ENCODE data around the gene SUN5. TPM values are rescaled to one million over a fixed set of nuclear protein-coding genes. Genes with fewer than 3 reads are reported as not detected.

Gene SUN5
- total and polyA plus RNA-seq, 2 of the 8 experiments (the other 6 are each of a cell fraction or from before 2014, with no cell fraction given) = not detected

DNA sequence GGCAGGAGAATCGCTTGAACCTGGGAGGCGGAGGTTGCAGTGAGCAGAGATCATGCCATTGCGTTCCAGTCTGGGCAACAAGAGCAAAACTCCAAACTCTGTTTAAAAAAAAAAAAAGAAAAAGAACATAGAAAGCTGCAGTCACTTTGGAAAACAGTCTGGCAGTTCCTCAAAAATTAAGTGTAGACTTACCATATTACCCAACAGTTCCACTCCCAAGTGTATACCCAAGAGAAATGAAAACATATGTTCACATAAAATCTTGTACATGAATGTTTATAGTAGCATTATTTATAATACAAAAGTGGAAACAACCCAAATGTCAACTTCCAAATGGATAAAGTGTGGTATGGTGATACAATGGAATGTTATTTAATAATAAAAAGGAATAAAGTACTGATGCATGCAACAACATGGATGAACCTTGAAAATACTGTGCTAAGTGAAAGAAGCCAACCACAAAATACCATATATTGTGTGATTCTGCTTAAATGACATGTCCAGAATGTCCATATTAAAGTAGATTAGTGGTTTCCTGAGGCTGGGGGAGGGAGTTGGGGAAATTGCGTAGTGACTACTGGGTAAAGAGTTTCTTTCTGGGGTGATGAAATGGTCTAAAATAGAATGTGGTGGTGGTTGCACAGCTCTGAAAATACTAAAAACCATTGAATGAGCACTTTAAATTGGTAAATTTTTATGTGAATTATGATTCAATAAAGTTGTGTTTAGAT, 62.9 kb downstream of the SUN5 start:
- Histone ChIP-seq H3K9me3 (ENCODE audit: insufficient read depth in 2 of 2, low read depth in 1 of 2, low read length in 1 of 2) (no peaks in the 10 kb centered on the region), H4K20me1 (replicated peaks in 1 of 2; ENCODE audit: control insufficient read depth in 1 of 2, insufficient read depth in 2 of 2, low read length in 2 of 2) (no peaks in the 10 kb centered on the region), H2AK5ac (ENCODE audit: low read depth, low read length) (no peak overlapping the region), H3K18ac (ENCODE audit: extremely low read depth, low read length) (no peak overlapping the region), H2BK20ac (ENCODE audit: low read length) (no peak overlapping the region), H3K4ac (replicated peaks; ENCODE audit: insufficient read length, low read depth, low read length) (no peak overlapping the region), H2AFZ (ENCODE audit: low read length) (no peak overlapping the region), H3K23me2 (ENCODE audit: low read depth, low read length) (no peaks in the 10 kb centered on the region), H2BK15ac (ENCODE audit: low read length) (no peak overlapping the region), H4K91ac (replicated peaks; ENCODE audit: insufficient read length, low read length) (no peak overlapping the region), H3K23ac (ENCODE audit: insufficient read length) (no peak overlapping the region), H3K27ac (ENCODE audit: low read depth, low read length) (no peak overlapping the region), H3K4me2 (ENCODE audit: insufficient read depth in 1 of 2, low read depth in 2 of 2, low read length in 2 of 2) (no peak overlapping the region), H3K14ac (ENCODE audit: insufficient read length) (no peak overlapping the region), H2BK120ac (replicated peaks; ENCODE audit: low read depth, low read length) (no peak overlapping the region), H3K4me3 (ENCODE audit: extremely low read depth in 1 of 4, insufficient read depth in 2 of 4, low read depth in 3 of 4, low read length in 4 of 4) (no peak overlapping the region), H3K36me3 (ENCODE audit: control insufficient read depth in 2 of 4, insufficient read depth in 4 of 4, low read length in 3 of 4) (no peaks in the 10 kb centered on the region), H3K27me3 (replicated peaks in 1 of 4; ENCODE audit: control insufficient read depth in 3 of 4, extremely low read depth in 1 of 4, insufficient read depth in 3 of 4, low read length in 3 of 4) (peaks cover 0 to 2% (median 0%) of the 10 kb centered on the region in 4 experiments; a peak in 1 of 7 replicates), H3K4me1 (replicated peaks in 1 of 4; ENCODE audit: control insufficient read depth in 3 of 4, insufficient read depth in 4 of 4, low read length in 3 of 4) (no peaks in the 10 kb centered on the region), H4K8ac (ENCODE audit: extremely low read depth, insufficient read depth, low read length) (no peak overlapping the region), H3K56ac (replicated peaks; ENCODE audit: insufficient read length, low read depth, low read length) (no peak overlapping the region), H2BK5ac (ENCODE audit: low read depth, low read length) (no peak overlapping the region), H3K9ac (replicated peaks in 1 of 4; ENCODE audit: extremely low read depth in 1 of 4, low read depth in 3 of 4, low read length in 3 of 4) (no peak overlapping the region), H3K79me1 (ENCODE audit: low read depth, low read length) (no peaks in the 10 kb centered on the region), H3K79me2 (ENCODE audit: control insufficient read depth in 1 of 2, insufficient read depth in 2 of 2, low read length in 2 of 2) (no peaks in the 10 kb centered on the region), H4K5ac (ENCODE audit: insufficient read length, low read depth, low read length) (no peak overlapping the region), H2BK12ac (ENCODE audit: low read depth, low read length) (no peak overlapping the region)
- no peak for FAIRE-seq
- POLR2A ChIA-PET (ENCODE audit: partially characterized antibody) = no interaction called here
- DNase-seq (ENCODE audit: low read depth in 1 of 2, low spot score in 2 of 2) = no peak
- 77% methylated on average over 4 of the region's 4 CpGs; no CpG with 5 or more reads in 1 of the 2 experiments for WGBS, 2 experiments (ENCODE audit: extremely low coverage in 1 of 2, insufficient coverage in 1 of 2, insufficient read length in 1 of 2, insufficient replicate concordance in 2 of 2, low coverage in 1 of 2, low lambda C conversion rate in 2 of 2, missing lambda C conversion rate in 1 of 2)
- TF ChIP-seq RFX5 (IDR thresholded peaks at IDR 0.05; ENCODE audit: borderline replicate concordance, low read depth, low read length) (no peak), TAF1 (IDR thresholded peaks at IDR 0.05; ENCODE audit: low read depth, low read length) (no peak), NRF1 (IDR thresholded peaks at IDR 0.05; ENCODE audit: low read depth, low read length) (no peak), RAD21 (IDR thresholded peaks at IDR 0.05 in 1 of 2, conservative IDR thresholded peaks at IDR 0.05 in 1 of 2; ENCODE audit: low read depth in 2 of 2, low read length in 2 of 2) (no peak), CHD2 (IDR thresholded peaks at IDR 0.05; ENCODE audit: low read length) (no peak), CBX8 (IDR thresholded peaks at IDR 0.05; ENCODE audit: borderline replicate concordance, low read depth, low read length) (no peak), EZH2 (IDR thresholded peaks at IDR 0.05; ENCODE audit: low read depth, low read length, severe bottlenecking) (no peak), CEBPB (IDR thresholded peaks at IDR 0.05; ENCODE audit: low read depth, low read length) (no peak), BCL11A (IDR thresholded peaks at IDR 0.05; ENCODE audit: low read depth in 2 of 2, low read length in 2 of 2) (no peak), BACH1 (IDR thresholded peaks at IDR 0.05; ENCODE audit: low read length) (no peak), CTBP2 (IDR thresholded peaks at IDR 0.05; ENCODE audit: borderline replicate concordance, insufficient read depth, insufficient read length, low read length) (no peak), GABPA (IDR thresholded peaks at IDR 0.05; ENCODE audit: borderline replicate concordance, insufficient read depth, low read length) (no peak)
- CTCF ChIA-PET (ENCODE audit: partially characterized antibody) = interaction anchor here (1.0 to 1.2 kb wide), 2 partner anchors 54 to 64 kb away, joined by 3 to 4 read pairs; no protein-coding TSS in a partner anchor
